GM21737 (cell line): ENCODE data around the gene SMARCD1.
A peak's percentile ranks its signal among the peaks of the same experiment; 100 is the strongest.

Experiments used
- ATAC-seq: cut with Tn5 transposase; IDR thresholded peaks from one replicate; pipeline ENCODE4 v1.9.1; 2021; ENCODE audit warnings: mild to moderate bottlenecking, moderate library complexity; ENCODE audit not compliant: unreplicated experiment

Gene SMARCD1

DNA sequence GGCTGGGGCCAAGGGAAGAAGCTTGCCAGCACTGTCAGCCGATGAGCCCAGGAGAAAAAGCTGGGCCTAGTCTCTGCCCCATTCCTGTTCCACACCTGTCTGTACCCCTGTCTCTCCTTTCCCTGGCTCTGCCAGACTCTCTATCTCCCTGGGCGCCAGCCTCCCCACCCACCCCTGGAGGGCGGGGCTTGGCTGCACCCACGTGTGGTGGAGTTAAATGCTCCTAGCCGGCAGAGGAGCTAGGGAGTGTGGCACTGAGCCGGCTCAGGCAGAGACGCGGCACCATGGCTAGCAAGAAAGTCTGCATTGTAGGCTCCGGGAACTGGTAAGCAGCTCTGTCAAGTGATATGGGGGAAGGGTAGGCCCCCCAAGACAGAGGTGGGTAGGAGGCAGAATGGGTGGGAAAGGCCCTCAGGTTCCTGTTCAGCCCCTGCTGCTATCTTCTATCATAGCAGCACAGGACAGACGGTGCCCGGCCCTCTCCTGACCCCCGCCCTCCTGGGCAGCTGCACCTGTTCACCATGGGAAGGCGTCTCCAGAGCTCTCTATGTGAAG lies 18.7 kb downstream of the SMARCD1 start, which contains the start of gene GPD1:
GPD1 (plus strand) TSS at position 242 of the 555 bp plus-strand sequence; CDS start at position 285, 43 bp downstream.
- ATAC-seq, result no peak

DNA sequence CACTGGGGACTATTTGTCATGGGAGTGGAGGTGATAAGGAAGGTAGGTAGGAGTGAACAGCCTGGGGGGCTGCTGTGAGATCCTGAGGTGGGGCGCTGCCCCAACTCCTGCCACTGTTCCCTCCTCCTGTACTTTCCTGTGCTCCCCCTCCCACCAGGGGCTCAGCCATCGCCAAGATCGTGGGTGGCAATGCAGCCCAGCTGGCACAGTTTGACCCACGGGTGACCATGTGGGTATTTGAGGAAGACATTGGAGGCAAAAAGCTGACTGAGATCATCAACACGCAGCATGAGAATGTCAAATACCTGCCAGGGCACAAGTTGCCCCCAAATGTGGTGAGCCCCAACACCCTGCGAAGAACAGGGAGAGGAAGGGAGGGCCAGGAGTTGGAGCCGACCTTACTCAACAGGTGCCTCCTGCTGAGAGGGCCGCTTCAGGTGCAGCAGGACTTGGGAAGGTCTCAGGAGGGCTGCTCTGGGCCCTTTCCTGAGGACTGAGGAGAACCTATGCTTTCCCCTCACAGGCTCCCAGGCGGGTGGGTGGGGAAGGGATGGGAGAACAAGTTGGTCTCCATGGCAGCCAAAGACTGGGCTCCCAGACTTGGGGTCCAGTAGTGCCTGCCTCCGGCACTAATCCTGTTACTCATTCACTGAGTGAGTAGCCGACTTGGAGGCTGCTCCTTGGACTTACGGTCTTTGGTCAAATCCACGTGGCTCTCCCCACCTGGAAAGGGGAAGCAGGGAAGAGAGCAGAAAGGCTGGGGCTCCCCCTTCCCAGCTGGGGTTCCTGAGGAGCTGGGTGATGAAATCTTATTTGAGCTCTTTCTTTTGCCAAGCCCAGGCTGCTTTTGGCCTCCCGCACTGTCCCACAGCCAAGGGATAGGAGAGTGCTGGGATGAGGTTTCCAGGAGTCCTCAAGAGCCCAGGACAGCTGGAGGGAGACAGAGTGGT lies 19.6 kb downstream of the SMARCD1 start:
- ATAC-seq, result no peak

GRCh38 chr12:50105913-50106450 lies 20.8 kb downstream of the SMARCD1 start:
- no peak for ATAC-seq

DNA sequence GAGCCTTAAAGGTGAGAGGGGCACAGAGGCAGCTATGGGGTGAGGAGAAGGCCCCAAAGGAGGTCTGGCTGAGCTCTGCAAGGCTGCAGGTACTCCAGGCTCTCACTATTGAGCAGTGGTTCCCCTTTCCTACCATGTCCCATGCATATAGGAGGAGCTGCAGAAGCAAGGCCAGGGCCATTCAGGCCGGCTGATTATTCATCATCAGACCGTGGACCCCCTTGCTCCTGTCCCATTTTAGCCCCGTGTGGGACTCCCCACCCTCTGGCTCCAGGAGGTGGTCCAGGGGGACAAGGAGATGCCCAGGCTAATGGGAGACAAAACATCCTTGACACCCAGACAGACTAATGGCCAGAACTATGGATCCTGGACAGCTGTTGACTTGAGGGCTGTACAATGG lies 21.8 kb downstream of the SMARCD1 start:
- ATAC-seq, result no peak

DNA sequence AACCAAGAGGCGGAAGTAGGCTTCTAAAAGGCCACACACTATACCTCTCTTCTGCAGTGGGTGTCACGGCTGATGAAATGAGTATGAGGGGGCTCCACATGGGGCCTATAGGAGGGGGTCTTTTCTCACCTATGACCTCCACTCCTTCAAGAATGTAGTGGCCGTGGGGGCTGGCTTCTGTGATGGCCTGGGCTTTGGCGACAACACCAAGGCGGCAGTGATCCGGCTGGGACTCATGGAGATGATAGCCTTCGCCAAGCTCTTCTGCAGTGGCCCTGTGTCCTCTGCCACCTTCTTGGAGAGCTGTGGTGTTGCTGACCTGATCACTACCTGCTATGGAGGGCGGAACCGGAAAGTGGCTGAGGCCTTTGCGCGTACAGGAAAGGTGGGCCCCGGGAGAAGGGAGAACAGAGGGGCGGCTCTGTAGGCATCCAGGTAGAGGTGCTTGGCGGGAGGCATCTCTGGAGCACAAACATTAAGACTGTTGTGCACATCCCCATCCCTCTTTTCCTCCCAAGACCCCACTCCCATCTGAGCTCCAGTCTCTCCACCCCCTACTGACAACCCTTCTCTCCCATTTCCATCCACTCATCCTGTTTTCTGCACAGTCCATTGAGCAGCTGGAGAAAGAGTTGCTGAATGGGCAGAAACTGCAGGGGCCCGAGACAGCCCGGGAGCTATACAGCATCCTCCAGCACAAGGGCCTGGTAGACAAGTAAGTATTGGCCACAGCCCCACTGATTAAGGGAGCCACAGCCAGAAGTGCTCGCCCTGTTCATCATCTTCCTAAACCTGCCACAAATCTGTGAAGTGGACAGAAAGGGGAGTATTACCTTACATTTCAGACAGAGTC lies 22.5 kb downstream of the SMARCD1 start:
- ATAC-seq, result no peak

- no peak for ATAC-seq
These were observed 24.2 kb downstream of the SMARCD1 start for GRCh38 chr12:50109319-50109718.

DNA sequence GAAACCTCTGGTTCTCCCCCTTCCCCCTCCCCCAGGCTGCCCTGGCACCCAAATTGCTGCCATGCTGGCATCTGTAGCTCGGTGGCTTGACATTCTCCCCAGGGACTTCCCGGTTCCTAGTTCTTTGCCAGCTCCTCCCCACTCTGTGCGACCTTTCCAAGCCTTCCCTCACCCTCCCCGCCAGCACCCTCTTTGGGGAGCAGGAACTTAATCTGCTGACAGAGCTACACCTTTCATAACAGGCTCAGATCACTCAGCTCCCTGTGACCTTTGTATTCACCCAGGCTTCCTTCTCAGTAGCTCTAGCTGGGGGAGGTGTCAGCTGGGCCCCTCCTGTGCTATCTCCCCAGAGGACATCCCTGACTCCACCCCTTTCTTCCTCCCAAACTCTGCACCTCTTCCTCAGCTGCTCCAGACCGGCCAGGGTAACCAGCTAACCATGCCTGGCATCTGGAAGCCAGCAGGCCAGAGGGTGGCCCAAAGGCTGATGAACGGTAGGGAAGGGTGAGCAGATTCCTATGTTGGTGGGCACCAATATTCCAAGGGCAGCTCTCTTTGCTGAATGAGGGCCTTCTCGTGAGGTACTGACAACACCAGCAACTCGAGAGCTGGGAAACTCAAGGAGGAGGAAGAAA lies 25.1 kb downstream of the SMARCD1 start:
- ATAC-seq, result no peak

- peak; percentile 18 for ATAC-seq
These were observed 25.7 kb downstream of the SMARCD1 start for GRCh38 chr12:50110762-50111351.

- peak; percentile 4 for ATAC-seq
These were observed 26.2 kb downstream of the SMARCD1 start for GRCh38 chr12:50111395-50111692.

DNA sequence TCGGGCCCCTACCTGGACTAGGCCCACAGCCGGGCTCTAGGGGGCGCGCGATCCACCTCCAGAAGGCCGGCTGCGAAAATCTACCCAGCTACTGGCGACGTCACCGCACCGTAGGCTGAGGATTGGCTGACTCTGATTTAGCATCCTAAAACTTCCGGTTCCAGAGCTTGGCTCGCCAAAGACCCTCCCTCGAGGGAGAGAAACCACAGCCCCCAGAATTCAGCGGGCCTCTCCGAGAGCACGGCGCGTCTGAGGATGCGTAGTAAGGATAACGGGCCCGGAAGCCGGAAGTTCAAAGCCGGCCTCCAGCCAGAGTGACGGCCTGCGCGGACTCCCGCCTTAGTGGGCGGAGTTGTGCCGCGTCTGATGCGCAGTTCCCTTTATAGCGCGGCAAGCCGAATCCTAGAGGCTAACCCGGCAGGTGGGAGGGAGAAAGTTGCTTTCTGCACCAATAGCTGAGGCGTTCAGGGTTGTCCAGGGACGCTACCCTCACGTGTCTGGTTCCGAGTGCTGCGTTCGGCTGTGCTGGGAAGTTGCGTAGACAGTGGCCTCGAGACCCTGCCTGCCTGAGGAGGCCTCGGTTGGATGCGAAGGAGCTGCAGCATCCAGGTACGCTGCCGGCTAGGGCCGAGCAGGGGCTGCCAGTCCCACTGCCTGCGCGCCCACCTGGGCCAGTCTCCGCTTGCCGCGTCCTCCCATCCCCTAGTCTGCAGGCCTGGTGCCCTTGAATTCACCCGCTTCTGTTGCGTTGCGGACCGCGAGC lies 26.7 kb downstream of the SMARCD1 start, which contains the start of gene COX14:
COX14 (plus strand) TSS at position 544 of the 763 bp plus-strand sequence. CDS start 7,808 bp downstream, outside the sequence.
- peak; percentile 74 for ATAC-seq

- no peak for ATAC-seq
These were observed 27.5 kb downstream of the SMARCD1 start for GRCh38 chr12:50112456-50113218.

- ATAC-seq, result no peak
These were observed 32.0 kb downstream of the SMARCD1 start for GRCh38 chr12:50117057-50117622.

GRCh38 chr12:50119387-50119786 lies 34.2 kb downstream of the SMARCD1 start:
- ATAC-seq, result no peak

DNA sequence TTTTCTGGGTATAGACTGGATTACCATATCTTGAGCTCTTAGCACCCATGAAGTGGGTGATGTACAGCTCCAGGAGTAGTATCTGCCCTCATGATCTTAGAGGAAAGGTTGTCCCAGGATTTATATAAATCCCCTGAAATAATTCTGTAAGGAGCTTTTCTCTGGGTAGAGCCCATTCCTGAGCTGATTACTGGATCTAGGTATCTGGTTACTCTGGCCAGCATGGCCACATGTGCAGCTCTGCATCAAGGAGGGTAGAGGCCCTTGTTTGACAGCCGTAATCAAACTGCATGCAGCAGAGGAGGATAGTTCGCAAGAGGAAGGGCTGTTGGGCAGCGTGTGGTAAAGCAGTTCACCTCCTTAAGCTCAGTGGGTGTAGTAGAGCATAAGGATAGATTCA lies 35.4 kb downstream of the SMARCD1 start:
- ATAC-seq, result no peak

DNA sequence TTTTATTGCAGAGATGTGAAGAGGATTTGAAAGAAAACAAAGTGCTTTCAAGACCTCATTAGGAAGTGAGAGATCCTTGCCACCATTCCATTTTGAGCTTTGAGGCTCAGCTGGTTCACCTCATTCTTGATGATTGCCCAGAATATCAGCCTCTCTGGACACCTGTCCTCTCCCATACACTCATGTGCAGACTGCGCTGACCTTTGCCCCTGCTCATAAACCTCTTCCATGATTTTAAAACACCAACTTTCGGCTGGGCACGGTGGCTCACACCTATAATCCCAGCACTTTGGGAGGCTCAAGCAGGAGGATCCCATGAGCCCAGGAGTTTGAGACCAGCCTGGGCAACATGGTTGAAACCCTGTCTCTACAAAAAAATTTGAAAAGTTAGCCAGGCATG lies 35.8 kb downstream of the SMARCD1 start:
- ATAC-seq, result no peak

DNA sequence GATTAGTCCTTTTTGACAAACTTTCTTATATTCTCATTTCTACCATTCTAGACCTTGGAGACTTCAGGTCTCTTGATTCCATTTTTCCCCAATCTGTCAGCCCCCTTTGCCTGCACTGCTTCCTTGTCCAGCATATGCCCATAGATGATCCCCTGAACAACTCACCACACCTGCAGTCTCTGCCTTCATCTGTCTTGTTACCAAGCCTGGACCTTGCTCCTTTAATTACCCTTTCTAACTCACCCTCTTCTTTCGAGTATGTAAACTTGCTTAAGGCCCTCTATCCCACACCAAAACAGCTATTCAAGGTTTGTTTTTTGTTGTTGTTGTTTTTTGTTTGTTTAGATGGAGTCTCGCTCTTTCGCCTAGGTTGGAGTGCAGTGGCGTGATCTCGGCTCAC lies 36.5 kb downstream of the SMARCD1 start:
- no peak for ATAC-seq

DNA sequence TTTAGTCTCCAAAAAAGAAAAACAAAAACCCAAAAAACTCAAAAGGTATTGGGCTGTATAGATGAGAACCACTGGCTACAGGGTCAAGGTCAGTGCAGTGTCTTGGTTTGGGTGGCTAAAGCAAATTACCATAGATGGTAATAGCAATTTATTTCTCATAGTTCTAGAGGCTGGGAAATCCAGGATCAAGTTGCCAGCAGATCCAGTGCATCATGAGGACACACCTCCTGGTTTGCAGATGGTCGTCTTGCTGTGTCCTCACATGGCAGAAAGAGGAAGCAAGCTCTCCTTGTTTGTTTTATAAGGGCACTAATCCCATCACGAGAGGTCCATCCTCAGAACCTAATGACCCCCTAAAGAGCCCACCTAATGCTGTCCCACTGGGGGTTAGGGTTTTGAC lies 38.1 kb downstream of the SMARCD1 start:
- no peak for ATAC-seq

DNA sequence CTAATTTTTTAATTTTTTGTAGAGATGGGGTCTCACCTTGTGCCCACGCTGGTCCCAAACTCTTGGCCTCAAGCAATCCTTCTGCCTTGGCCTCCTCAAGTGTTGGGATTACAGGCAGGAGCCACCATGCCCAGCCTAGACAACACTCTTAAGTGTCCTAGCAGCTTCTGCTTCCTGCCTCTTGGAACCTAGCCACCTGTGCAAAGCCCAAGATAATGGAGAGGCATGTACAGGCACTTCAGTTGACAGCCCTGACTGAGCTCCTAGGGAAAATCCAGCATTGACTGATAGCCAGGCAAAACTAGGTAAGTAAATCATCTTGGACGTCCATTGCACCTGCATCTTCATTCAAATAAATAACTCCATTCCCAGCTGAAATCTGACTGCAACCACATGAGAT lies 42.4 kb downstream of the SMARCD1 start:
- no peak for ATAC-seq
